Neutrophil (primary cell): ENCODE results near the gene KIDINS220.

ENCODE experiments used
- H3K27ac ChIP-seq: fragments of 200-600 bp; sonication (generic); 2 replicates; pipeline ENCODE4 v1.5.1; 2016; ENCODE audit warnings: mild to moderate bottlenecking, moderate library complexity
- H3K27me3 ChIP-seq: fragments of 200-600 bp; sonication (generic); 2 replicates; pipeline ENCODE4 v1.6.0; 2016; ENCODE audit warnings: mild to moderate bottlenecking
- H3K36me3 ChIP-seq: fragments of 200-600 bp; sonication (generic); 2 replicates; pipeline ENCODE4 v1.5.1; 2017
- H3K4me1 ChIP-seq, 2 experiments: fragments of 200-600 bp in 1 of 2; sonication (generic) in 1 of 2; 1 replicate in 1 of 2; 2 replicates in 1 of 2; pipeline versions ENCODE4 v1.5.1 to v1.6.1; 2013 to 2016; ENCODE audit warnings: low read depth in 1 of 2, low read length in 1 of 2, mild to moderate bottlenecking in 1 of 2, moderate library complexity in 1 of 2; ENCODE audit not compliant: control insufficient read depth in 1 of 2, insufficient read depth in 1 of 2
- H3K4me3 ChIP-seq, 2 experiments: fragments of 200-600 bp in 1 of 2; sonication (generic) in 1 of 2; 1 replicate in 1 of 2; 2 replicates in 1 of 2; pipeline ENCODE4 v1.5.1; 2013 to 2016; ENCODE audit warnings: low read depth in 1 of 2, low read length in 1 of 2, mild to moderate bottlenecking in 1 of 2, moderate library complexity in 1 of 2
- H3K9me3 ChIP-seq: fragments of 200-600 bp; sonication (generic); 2 replicates; pipeline ENCODE4 v1.5.1; 2016
- CTCF ChIP-seq: fragments of 200-600 bp; sonication (generic); IDR thresholded peaks from 2 replicates; pipeline ENCODE4 v1.5.1; 2016; ENCODE audit warnings: antibody characterized with exemption

The KIDINS220 gene

GRCh38 chr2:8858910-8859309, 21.5 kb upstream of the KIDINS220 start:
- H3K27me3 ChIP-seq: no peaks in the 10 kb centered on the region
- no peaks in the 10 kb centered on the region for H3K9me3 ChIP-seq
- peaks cover 95% of the 10 kb centered on the region for H3K36me3 ChIP-seq
- H3K4me3 ChIP-seq: no peak overlapping the region
- TF ChIP-seq CTCF: no peak
- H3K27ac ChIP-seq: no peak overlapping the region
- no peaks in the 10 kb centered on the region for H3K4me1 ChIP-seq

- Histone ChIP-seq H3K4me1 (no peaks in the 10 kb centered on the region), H3K9me3 (no peaks in the 10 kb centered on the region), H3K36me3 (peaks cover 88% of the 10 kb centered on the region), H3K4me3 (no peak overlapping the region), H3K27ac (no peak overlapping the region), H3K27me3 (no peaks in the 10 kb centered on the region)
- no peak for TF ChIP-seq CTCF
These were observed 20.9 kb upstream of the KIDINS220 start for GRCh38 chr2:8858264-8858663.

DNA sequence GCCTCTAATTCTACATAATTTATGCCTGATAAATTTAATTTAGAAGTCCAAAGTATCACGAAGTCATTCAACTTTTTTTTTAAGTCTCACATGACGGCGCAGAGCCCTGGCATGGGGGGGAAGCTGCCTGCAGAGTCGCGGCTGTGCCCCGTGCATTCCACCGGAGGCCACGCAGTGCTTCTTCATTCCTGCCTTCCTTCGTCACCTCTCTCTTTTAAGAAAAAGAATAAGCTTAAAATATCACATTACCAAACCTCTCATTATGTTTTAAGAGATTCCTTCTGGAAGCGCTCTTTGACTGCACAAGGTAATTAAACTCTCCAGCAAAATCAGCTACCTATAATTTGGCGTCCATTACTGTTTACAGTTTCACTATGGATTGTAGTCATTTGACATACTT, 20.3 kb upstream of the KIDINS220 start:
- no peak for TF ChIP-seq CTCF
- H3K27me3 ChIP-seq: no peaks in the 10 kb centered on the region
- H3K27ac ChIP-seq: no peak overlapping the region
- peaks cover 83% of the 10 kb centered on the region for H3K36me3 ChIP-seq
- no peak overlapping the region for H3K4me3 ChIP-seq
- H3K9me3 ChIP-seq: no peaks in the 10 kb centered on the region
- H3K4me1 ChIP-seq: no peaks in the 10 kb centered on the region

DNA sequence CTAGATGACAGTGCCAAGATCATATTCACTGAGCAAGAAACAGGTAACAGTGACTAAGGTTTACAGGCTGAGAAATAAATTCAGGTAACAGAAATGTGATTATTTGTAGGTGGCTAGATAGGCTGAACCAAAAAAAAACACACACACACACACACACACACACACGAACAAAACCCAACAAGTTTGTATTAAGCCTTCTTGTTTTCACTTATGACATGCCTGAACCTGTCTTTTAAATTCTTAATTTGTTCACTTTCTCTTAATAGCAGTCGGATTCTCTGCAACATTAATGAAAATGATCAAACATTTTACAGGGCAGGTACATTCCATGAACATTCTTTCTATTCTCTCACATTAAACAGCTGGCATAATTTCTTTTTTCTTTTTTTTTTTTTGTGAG, 18.8 kb upstream of the KIDINS220 start:
- no peak overlapping the region for H3K27ac ChIP-seq
- H3K4me1 ChIP-seq: no peaks in the 10 kb centered on the region
- no peak for TF ChIP-seq CTCF
- H3K27me3 ChIP-seq: no peaks in the 10 kb centered on the region
- H3K9me3 ChIP-seq: no peaks in the 10 kb centered on the region
- H3K36me3 ChIP-seq: peaks cover 76% of the 10 kb centered on the region
- no peak overlapping the region for H3K4me3 ChIP-seq

- no peak overlapping the region for H3K27ac ChIP-seq
- no peak overlapping the region for H3K4me3 ChIP-seq
- no peaks in the 10 kb centered on the region for H3K27me3 ChIP-seq
- H3K4me1 ChIP-seq: no peaks in the 10 kb centered on the region
- TF ChIP-seq CTCF: no peak
- peaks cover 65% of the 10 kb centered on the region for H3K36me3 ChIP-seq
- H3K9me3 ChIP-seq: no peaks in the 10 kb centered on the region
These were observed 17.6 kb upstream of the KIDINS220 start for GRCh38 chr2:8855010-8855409.

- H3K36me3 ChIP-seq: peaks cover 49% of the 10 kb centered on the region
- H3K4me3 ChIP-seq: no peak overlapping the region
- TF ChIP-seq CTCF: no peak
- no peaks in the 10 kb centered on the region for H3K4me1 ChIP-seq
- H3K27me3 ChIP-seq: no peaks in the 10 kb centered on the region
- no peaks in the 10 kb centered on the region for H3K9me3 ChIP-seq
- H3K27ac ChIP-seq: no peak overlapping the region
These were observed 16.0 kb upstream of the KIDINS220 start for GRCh38 chr2:8853426-8853825.
